ENCODE measurements around the gene CNIH1. TPM values are rescaled to one million over a fixed set of nuclear protein-coding genes. Genes with fewer than 3 reads are reported as not detected.

The CNIH1 gene
- total and polyA plus RNA-seq, 2 of the 13 experiments (the other 11 are each of a cell fraction or from before 2014, with no cell fraction given), result 166 to 421 TPM

- TF ChIP-seq BCLAF1 (IDR thresholded peaks at IDR 0.05) (no peak), PITX1 (CRISPR knock-in tag; IDR thresholded peaks at IDR 0.05) (no peak), KLF15 (CRISPR knock-in tag; IDR thresholded peaks at IDR 0.05; ENCODE audit: borderline replicate concordance) (no peak), ZNF746 (CRISPR knock-in tag; IDR thresholded peaks at IDR 0.05) (no peak), DMTF1 (CRISPR knock-in tag; IDR thresholded peaks at IDR 0.05) (no peak), ZNF276 (CRISPR knock-in tag; IDR thresholded peaks at IDR 0.05; ENCODE audit: low read depth) (no peak), TRIM22 (IDR thresholded peaks at IDR 0.05) (no peak), TP53 (CRISPR knock-in tag; conservative IDR thresholded peaks at IDR 0.05) (no peak), ZNF709 (CRISPR knock-in tag; IDR thresholded peaks at IDR 0.05) (no peak), ZNF430 (CRISPR knock-in tag; IDR thresholded peaks at IDR 0.05) (peak; percentile 74; the same call in 1 of the 2 replicates), BRF2 (CRISPR knock-in tag; IDR thresholded peaks at IDR 0.05) (no peak), ZNF569 (CRISPR knock-in tag; IDR thresholded peaks at IDR 0.05; ENCODE audit: borderline replicate concordance) (no peak), KAT7 (CRISPR knock-in tag; IDR thresholded peaks at IDR 0.05; ENCODE audit: borderline replicate concordance) (no peak), KDM4B (CRISPR knock-in tag; IDR thresholded peaks at IDR 0.05) (no peak), MIER3 (CRISPR knock-in tag; IDR thresholded peaks at IDR 0.05; ENCODE audit: borderline replicate concordance) (peak; percentile 92; the same call in 1 of the 2 replicates), ZNF260 (CRISPR knock-in tag; IDR thresholded peaks at IDR 0.05; ENCODE audit: borderline replicate concordance, low read depth) (no peak), SP1 (IDR thresholded peaks at IDR 0.05) (no peak), SP1 (CRISPR knock-in tag; IDR thresholded peaks at IDR 0.05) (no peak), MXD4 (CRISPR knock-in tag; IDR thresholded peaks at IDR 0.05) (no peak), RAD21 (CRISPR knock-in tag; IDR thresholded peaks at IDR 0.05) (no peak), HOMEZ (CRISPR knock-in tag; IDR thresholded peaks at IDR 0.05; ENCODE audit: low read depth) (peak; percentile 79)
Measured at GRCh38 chr14:54447231-54447692, 6.1 kb upstream of the CNIH1 start (continued).

Data from HepG2 (cell line).